ENCODE data around the gene PLEKHB1.
A peak's percentile ranks its signal among the peaks of the same experiment; 100 is the strongest.

The PLEKHB1 gene, protein sequence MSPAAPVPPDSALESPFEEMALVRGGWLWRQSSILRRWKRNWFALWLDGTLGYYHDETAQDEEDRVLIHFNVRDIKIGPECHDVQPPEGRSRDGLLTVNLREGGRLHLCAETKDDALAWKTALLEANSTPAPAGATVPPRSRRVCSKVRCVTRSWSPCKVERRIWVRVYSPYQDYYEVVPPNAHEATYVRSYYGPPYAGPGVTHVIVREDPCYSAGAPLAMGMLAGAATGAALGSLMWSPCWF

DNA sequence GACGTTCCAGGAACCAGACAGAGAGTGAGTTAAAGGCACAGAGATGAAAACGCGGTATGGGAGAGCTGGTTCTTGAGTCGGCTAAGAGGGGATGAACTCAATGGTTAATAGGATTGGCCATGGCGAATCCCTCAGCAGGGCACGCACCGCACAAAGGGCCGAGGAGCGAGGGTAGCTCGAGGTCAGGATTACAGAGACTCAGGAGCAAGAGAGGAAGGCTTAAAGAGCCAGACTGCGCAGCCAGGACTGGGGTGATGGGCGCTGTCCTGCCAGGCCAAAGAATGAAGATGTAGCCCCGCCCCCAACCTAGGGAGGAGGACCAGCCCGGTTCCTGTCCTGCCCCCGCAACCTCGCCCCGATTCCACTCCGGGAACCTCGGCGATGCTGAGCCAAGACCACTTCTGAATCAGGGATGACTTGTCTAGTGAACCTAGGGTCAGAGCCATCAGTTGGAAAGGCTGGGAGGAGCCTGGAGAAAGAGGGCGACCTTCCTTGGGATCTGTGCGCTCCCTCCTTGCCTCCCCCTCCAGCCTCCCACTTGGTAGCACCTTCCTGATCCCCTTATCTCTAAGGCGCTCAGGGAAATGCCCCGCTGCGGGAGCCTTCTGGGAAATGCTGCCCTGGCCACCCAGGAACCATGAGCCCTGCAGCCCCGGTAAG is at the start of gene PLEKHB1:
Gene PLEKHB1 (plus strand): TSS at position 610 of the 660 bp plus-strand sequence. CDS start 28 bp downstream, at position 638.
- DNase-seq (ENCODE audit: low read depth): no peak

DNA sequence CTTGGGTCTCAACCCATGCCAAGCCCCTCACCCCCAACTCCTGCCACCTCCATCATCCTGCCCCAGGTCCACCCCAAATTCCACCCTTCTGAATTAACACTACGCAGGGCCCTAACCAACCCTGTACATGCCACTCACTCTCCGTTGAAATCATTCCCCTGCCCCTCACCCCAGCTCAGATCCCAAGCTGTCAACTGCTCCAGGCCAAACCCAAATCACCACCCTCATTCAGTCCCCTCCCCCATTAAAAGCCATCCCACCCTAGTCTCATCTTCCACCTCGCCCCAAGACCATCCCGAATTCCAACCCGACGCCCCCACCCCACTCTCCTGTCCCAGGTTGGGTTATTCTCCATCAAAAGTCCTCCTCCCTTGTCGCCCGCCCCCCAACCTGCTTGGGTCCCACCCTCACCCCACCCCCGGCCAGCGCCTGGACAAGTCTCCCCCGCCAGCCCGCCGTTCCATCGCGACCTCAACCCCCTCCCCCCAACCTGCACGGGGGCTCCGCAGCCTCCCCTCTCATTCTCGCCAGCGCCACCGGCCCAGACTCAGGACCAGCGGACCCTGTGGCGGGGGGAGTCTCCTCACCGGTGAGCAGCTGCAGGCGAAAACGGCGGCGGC is 48.9 kb upstream of the PLEKHB1 start:
- DNase-seq (ENCODE audit: low read depth): no peak

DNA sequence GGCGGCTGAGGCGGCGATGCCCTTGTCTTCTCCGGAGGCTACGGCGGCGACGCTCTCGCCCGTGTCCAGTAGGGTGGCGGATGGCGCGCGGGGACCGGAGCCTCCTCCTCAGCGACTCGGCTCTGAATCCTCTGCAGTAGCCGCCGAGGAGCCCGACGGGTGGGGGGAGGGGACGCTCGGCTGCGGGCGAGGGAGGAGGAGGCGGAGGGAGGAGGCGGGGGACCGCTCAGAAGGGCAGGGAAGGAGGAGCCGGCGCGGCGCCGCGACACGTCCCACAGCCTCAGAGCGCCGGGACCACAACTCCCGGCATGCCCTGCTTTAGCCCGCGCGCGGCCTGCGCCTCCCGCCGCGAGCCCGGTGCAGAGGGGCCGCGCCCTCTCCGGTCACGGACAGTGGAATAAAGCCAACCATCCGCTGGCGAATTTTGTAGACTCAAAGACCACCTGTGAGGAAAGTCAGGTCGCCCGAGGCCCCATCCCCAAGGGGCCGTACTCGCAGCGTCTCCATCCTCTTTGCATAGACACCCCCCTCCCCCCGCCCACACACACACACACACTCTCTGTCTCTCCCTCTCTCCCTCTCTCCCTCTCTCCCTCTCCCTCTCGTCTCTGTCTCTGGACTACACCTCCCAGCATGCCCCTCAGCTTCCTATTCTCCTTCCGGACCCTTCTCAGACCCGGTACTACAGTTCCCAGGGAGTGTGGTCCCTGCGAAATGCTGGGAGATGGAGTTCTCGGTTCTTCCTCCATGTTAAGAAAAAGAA is 48.2 kb upstream of the PLEKHB1 start, which contains the start of gene FAM168A:
Gene FAM168A (minus strand): TSS at position 157 of the 763 bp plus-strand sequence. CDS start 129,638 bp downstream, outside the sequence.
- peak; percentile 85 for DNase-seq (ENCODE audit: low read depth)

DNA sequence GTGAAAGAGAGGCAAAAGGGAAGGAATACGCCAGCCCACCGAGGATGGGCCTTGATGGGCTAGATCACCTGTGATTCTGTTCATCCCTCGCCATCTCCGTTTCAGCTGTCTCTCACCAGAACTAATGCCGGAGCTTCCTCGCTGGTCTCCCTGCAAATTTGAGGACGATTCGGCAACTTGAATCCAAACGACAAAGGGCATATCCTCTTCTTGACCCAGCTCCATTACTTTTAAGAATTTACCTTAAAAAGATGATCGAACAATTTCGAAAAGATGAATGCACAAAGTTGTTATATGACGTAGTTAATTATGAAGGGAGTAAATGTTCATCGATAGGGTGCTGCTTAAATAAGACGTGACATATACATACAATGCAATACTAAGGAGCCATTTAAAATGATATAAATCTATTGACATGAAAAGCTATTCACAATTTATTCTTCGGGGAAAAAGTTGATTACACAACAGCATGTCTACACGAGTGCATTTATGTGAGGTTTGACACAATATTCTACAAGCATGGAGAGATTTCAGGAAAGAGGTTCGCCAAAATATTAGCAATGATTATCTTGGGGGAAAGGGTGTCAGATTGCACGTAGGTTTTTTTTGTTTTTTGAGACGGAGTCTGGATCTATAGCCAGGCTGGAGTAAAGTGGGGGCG is 47.5 kb upstream of the PLEKHB1 start:
- no peak for DNase-seq (ENCODE audit: low read depth)

DNA sequence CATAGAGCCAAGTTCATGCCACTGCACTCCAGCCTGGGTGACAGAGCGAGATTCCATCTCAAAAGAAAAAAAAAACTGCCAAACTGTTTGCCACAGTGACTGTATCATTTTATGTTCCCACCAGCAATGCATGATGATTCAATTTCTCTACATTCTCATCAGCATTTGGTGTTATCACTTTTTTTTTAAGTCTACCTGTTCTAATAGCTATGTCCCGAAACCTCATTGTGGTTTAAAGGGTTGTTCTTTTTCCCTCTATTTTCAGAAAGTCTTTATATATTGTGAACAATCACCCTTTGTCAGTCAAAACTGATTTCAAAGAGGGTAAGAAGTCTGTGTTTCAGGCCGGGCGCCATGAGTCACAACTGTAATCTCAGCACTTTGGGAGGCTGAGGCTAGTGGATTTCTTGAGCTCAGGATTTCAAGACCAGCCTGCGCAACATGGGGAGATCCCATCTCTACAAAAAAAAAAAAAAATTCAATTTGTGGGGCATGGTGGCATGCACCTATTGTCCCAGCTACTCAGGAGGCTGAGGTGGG is 33.7 kb upstream of the PLEKHB1 start:
- DNase-seq (ENCODE audit: low read depth): no peak

DNA sequence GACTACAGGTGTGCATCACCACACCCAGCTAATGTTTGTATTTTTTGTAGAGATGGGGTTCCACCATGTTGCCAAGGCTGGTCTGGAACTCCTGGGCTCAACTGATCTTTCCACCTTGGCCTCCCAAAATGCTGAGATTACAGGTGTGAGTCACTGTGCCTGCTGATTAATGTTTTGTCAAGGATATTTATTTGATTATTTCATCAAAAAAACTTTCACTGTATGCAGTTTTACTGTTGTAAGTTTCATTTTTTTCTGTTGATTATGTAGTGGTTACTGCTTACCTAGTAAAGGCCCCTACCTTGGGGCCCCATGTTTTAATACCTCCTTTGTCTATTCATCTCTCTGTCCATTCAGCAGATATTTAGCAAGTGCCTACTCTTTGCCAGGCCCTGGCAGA is 31.8 kb upstream of the PLEKHB1 start:
- no peak for DNase-seq (ENCODE audit: low read depth)

DNA sequence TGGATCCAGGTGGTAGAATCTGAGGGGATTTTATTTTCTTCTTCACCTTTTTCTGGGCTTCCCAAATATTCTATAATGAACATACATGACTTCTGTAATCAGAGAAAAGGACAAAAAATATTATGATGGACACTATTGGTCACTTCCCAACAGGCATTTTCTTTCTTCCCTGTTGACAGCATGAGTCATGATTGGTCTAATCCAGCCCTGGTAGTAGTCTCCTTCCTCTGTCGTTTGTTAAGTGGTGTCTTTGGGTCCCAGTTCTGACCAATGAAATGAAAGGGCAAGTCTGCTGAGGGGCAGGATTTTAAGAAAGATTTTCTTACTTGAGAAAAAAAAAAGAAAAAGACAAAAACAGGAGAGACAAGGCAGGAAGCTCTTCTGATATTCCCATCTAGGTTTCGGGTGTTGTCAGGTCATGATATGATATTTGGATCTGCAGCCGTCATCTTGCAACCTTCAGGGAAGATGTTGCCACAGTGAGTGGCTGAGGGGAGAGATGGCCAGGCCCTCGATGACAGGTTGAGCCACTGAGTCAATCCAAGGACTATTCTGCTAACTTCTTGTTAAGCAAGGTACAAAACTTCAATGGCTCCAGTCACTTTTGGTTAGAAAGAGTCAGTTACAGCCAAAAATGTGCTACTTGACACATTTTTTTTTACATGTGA is 23.3 kb upstream of the PLEKHB1 start:
- DNase-seq (ENCODE audit: low read depth): no peak

DNA sequence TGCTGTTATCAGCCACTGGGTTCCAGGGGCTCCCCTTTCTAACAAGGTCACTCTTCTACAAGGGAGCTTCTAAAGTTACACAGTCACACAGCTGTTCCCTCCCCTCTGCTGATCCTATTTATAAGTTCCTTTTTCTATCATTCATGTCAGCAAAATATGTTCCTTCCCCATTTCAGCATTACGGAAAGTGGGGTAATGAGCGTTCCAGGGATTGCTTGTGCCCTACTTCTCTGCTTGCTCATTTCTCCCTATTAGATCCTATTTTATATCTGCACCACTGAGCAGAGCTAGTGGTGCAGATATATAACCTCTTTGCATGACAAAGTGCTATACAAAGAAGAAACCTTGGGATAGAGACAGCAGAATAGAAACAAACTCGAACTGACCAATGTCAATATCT is 22.7 kb upstream of the PLEKHB1 start:
- DNase-seq (ENCODE audit: low read depth): no peak

DNA sequence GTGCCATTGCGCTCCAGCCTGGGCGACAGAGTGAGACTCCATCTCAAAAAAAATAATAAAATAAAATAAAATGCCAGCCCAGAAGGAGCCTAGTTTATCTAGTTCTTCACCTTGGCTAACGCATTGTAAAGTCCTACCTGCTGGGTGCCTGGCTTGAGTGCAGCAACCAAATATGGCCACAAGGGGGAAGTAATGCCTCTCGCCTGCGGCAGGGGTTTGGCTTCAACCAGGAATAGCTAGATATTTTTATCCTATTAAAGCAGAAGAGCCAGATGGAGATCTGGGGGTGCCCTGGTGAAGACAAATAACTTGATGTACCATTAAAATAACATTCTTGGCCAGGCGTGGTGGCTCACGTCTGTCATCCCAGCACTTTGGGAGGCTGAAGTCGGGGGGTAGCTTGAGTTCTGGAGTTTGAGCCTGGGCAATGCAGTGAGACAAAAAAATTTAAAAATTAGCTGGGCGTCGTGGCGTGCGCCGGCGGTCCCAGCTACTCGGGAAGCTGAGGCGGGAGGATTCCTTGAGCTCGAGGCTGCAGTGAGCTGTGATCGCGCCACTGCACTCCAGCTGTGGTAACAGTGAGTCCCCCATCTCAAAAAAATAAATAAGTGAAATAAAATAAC is 20.6 kb upstream of the PLEKHB1 start:
- peak; percentile 49 for DNase-seq (ENCODE audit: low read depth)

DNA sequence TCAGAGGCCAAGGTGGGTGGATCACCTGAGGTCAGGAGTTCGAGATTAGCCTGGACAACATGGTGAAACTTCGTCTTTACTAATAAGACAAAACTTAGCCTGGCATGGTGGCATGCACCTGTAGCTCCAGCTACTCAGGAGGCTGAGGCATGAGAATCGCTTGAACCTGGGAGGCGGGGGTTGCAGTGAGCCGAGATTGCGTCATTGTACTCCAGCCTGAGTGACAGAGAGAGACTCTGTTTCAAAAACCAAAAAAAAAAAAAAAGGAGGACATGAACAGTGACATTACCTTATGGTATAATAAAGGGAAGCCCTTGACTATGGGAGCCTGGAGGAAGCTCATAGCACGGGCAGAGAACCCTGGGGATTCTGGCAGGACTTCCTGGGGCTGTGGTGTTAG is 16.5 kb upstream of the PLEKHB1 start:
- DNase-seq (ENCODE audit: low read depth): no peak

DNA sequence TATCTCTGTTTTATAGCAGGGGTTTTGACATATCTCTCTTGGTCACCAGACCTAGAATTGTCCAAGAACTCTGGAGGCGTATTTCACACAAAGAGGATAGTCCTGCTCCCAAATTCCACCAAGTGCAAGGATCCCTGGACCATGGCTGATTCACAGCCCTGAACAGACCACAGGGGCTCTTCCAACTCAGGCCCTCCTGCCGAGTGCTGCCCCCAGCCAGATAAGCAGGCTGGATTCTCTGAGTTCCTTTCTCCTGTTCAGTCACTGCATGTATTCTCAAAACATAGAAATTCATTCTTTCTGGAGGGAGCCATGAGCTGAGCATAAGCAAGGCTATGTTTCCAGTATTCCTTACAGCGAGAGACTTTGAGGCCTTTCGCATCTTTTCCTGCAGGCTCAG is 13.4 kb upstream of the PLEKHB1 start:
- no peak for DNase-seq (ENCODE audit: low read depth)

DNA sequence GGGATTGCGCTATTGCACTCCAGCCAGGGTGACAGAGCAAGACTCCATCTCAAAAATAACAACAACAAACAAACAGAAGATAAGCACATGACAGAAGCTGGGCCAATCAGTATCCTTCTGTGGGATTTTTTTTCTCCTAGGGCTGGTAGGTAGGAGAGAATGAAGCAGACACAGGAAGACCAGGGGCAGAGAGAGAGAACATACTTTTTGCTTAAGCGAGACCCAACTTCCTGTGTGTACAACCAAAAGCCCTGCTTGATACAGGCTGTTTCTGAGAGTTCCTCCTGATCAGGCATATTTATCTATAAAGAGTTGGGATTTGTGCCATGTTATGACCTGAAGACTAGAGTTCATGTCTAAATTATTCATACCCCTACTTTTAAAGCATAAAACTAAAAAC is 12.4 kb upstream of the PLEKHB1 start:
- no peak for DNase-seq (ENCODE audit: low read depth)

DNA sequence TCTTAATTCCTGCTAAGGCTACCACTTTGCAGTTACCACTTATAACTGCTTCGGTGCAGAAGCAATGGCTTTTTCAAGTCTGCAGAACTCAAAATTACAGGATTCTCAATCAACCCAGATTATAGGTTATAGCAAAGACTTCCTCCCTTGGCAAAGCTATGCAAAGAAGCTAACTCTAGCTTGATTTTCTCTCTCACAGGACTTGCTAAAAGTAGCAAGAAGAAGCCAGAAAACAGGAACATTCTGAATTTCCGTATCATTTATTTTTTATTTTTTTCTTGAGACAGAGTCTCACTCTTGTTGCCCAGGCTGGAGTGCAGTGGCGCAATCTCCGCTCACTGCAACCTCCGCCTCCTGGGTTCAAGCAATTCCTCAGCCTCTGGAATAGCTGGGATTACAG is 10.7 kb upstream of the PLEKHB1 start:
- DNase-seq (ENCODE audit: low read depth): no peak

DNA sequence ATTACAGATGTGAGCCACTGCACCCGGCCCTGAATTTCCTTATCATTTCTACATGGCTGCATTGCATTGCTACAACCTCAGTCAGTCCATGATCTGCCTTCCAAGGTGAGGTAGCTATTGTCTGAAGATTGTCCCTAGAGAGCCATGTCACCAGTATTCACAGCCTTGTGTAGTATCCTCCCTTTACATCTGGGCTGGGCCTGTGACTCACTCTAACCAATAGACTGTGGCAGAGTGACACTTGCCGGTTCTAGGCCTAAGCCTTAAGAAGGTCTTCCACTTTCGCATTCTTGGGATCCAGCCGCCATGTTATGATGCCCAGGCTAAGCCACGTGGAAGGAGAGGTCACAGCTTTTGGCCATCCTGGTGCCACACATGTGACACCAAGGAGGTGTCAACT is 10.1 kb upstream of the PLEKHB1 start:
- no peak for DNase-seq (ENCODE audit: low read depth)

DNA sequence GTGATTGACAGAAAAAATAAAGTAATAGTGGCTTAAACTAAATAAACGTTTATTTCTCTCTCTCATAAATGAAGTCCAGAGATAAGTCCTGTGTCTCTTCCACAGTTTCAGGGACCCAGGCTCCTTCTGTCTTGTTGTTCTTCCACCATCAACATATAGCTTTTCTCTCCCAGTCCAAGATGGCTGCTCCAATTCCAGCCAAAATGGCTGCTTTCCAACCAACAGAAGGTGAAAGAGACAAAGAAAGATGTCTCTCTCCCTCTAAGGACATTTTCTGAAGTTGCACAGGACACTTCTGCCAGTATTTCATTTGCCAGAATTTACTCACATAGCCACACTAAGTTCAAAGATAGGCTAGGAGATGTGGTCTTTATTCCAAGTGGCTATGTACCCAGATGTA is 9.4 kb upstream of the PLEKHB1 start:
- DNase-seq (ENCODE audit: low read depth): no peak

DNA sequence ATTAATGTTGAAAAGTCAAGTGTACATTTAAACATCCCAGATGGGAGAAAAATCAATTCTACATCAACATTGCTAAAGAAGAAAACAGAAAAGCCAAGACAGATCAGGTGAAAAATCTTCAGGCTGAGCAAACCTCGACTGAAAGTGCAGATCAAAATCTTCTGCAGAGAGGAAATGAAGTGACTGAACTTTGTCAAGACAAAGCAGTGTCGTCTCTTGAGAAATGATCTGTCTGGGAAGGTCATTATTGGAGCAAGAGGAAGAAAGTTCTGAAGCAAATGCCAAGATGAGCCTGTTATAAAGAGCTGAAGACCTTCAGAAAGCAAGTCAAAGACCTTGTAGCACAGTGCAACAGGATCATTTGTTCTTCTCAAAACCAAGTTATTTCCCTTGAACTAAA is 5.8 kb upstream of the PLEKHB1 start:
- DNase-seq (ENCODE audit: low read depth): no peak

DNA sequence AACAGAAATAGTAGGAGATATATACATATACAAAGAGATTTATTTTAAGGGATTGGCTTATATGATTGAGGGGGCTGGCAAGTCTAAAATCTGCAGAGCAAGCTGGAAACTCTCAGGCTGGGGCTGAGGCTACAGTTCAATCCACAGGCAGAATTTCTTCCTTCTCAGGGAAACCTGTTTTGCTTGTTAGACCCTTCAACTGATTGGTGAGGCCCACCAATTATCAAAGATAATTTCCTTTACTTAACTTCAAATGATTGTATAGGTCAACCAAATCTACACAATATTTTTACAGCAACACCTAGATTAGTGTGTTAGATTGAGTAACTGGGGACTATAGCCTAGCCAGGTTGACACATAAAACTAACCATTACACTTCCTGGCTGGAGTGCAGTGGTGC is 4.7 kb upstream of the PLEKHB1 start:
- no peak for DNase-seq (ENCODE audit: low read depth)

DNA sequence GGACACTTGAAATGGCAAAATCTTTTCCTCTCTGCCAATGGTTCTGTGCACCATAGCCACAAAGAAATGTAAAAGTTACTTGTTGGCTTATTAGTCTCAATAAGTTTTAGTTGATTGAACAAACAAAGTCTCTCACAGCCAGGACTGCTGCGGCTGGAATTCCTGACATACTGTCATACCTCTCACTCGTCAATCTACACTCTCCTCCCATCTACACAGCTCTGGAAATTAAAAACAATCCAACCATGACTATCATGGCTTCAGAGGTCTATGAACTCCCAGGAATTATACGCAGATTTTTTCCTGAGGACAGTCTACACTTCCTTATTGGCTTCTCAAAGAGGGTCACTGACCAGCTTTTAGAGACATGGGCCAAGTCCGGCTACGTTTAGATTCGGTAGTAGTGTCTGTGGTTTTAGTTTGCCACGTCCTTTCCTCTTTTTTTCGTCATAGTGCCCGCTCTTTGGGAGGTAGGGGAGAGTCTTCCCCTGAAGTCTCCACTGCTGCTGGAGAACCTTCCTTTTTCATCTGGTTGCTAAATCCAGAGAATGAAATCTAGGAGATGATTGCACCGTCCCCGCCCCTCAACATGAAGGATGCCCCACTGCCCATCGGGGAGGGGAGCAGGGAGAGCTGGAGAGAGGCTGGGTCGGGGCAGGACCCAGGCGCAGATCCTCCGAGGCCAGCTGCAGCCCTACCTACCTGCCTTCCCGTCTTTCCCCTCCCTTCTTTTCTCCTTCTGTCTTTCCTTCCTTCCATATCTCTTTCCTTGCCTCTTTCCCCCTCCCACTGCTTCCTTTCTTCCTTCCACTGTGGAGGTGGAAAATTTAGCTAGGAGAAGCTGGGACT is 1.0 kb upstream of the PLEKHB1 start:
- no peak for DNase-seq (ENCODE audit: low read depth)

DNA sequence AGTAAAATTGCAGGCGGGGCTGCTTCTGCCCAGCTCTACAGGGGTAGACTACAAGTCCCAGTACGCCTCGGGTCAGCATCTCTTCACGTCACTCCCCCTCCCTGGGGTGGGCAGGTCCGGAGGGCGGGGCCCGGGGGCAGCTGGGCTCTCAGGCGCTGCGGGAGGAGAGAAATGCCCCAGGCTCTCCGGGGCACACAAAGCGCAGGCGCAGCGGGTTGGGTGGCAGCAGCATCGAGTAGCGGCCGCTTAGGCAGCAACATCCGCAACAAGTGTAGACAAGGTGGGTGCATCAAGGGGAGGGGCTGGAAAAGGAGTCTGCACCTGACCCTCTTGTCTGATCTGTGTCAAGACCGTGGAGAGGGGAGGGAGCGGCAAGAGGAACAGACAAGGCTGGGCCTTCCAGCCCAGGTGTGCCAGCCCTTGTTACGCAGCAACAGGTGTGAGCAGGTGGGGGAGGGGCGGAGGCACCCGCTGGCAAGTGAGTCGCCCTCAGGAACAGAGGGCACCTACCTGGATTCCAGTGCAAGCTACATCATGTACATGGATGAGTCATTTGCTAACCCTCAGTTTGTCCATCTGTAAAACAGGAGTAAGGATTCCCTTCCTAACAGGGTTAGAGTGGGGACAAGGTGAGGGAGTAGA is 1.2 kb downstream of the PLEKHB1 start:
- peak; percentile 91 for DNase-seq (ENCODE audit: low read depth)

All from stimulated activated CD8-positive, alpha-beta memory T cell treated with anti-CD3 and anti-CD28 coated beads, Interleukin-4, amount 100 ng/mL, for 24 hours (primary cell).